NCI-H2107 treated with DMSO at 0.1 percent for 48 hours (cell line): ENCODE data around the gene SUGCT.
"Not testable (repeated sequence)": the region's sequence is repeated elsewhere in the genome, so short reads cannot be mapped to it uniquely, and the experiment has no call there.

Experiments used
- DNase-seq: peaks from one replicate; lab custom pipeline; 2025; ENCODE audit not compliant: unreplicated experiment; lab: John Stamatoyannopoulos, UW

Gene SUGCT

GRCh38 chr7:40199076-40199802, 64.4 kb downstream of the SUGCT start:
- DNase-seq, result no peak

GRCh38 chr7:40200791-40201190, 66.0 kb downstream of the SUGCT start:
- DNase-seq, result no peak

- no peak for DNase-seq
Observed at GRCh38 chr7:40202851-40203250, 68.0 kb downstream of the SUGCT start.

GRCh38 chr7:40204581-40204980, 69.8 kb downstream of the SUGCT start:
- no peak for DNase-seq

GRCh38 chr7:40205992-40206391, 71.2 kb downstream of the SUGCT start:
- DNase-seq, result no peak

- no peak for DNase-seq
Observed at GRCh38 chr7:40211276-40212003, 76.6 kb downstream of the SUGCT start.

- DNase-seq, result no peak
Observed at GRCh38 chr7:40213291-40213690, 78.5 kb downstream of the SUGCT start.

GRCh38 chr7:40213856-40214255, 79.1 kb downstream of the SUGCT start:
- no peak for DNase-seq

GRCh38 chr7:40218612-40219011, 83.8 kb downstream of the SUGCT start:
- DNase-seq, result not testable (repeated sequence)

GRCh38 chr7:40219917-40220316, 85.1 kb downstream of the SUGCT start:
- DNase-seq, result no peak

GRCh38 chr7:40220421-40220911, 85.7 kb downstream of the SUGCT start:
- no peak for DNase-seq

- no peak for DNase-seq
Observed at GRCh38 chr7:40221836-40222235, 87.0 kb downstream of the SUGCT start.

- DNase-seq, result no peak
Observed at GRCh38 chr7:40223451-40224127, 88.8 kb downstream of the SUGCT start.

- no peak for DNase-seq
Observed at GRCh38 chr7:40230101-40230500, 95.3 kb downstream of the SUGCT start.

GRCh38 chr7:40231796-40232195, 97.0 kb downstream of the SUGCT start:
- no peak for DNase-seq

GRCh38 chr7:40232242-40232893, 97.6 kb downstream of the SUGCT start:
- DNase-seq, result peak; percentile 35

- no peak for DNase-seq
Observed at GRCh38 chr7:40234046-40234445, 99.2 kb downstream of the SUGCT start.

- no peak for DNase-seq
Observed at GRCh38 chr7:40234666-40235065, 99.9 kb downstream of the SUGCT start.

GRCh38 chr7:40237731-40238130, 102.9 kb downstream of the SUGCT start:
- no peak for DNase-seq

- no peak for DNase-seq
Observed at GRCh38 chr7:40239755-40240303, 105.0 kb downstream of the SUGCT start.

GRCh38 chr7:40243076-40243475, 108.3 kb downstream of the SUGCT start:
- no peak for DNase-seq
